ENCODE measurements around the gene CFAP77.

GRCh38 chr9:132487980-132488535, 78.0 kb downstream of the CFAP77 start:
- TF ChIP-seq CTCF (IDR thresholded peaks at IDR 0.05) (no peak), POLR2A (IDR thresholded peaks at IDR 0.05) (no peak)
